Nephron progenitor cell (in vitro differentiated cells): ENCODE results near the gene INSR.

Source experiments
- DNase-seq: peaks from one replicate; pipeline ENCODE4 v3.0.0; 2021
- H3K27ac Mint-ChIP-seq: 2 replicates; pipeline ENCODE4 v1.8.0; 2021; ENCODE audit warnings: mild to moderate bottlenecking, moderate library complexity, mixed read lengths
- H3K27me3 Mint-ChIP-seq: 2 replicates; pipeline ENCODE4 v1.8.0; 2021; ENCODE audit warnings: mild to moderate bottlenecking, low read depth, mixed read lengths; ENCODE audit not compliant: poor library complexity
- H3K36me3 Mint-ChIP-seq: 2 replicates; pipeline ENCODE4 v1.8.0; 2021; ENCODE audit warnings: low read depth, mixed read lengths
- H3K4me1 Mint-ChIP-seq: 2 replicates; pipeline ENCODE4 v1.8.0; 2021; ENCODE audit warnings: mixed read lengths
- H3K4me3 Mint-ChIP-seq: 2 replicates; pipeline ENCODE4 v1.8.0; 2021; ENCODE audit warnings: mild to moderate bottlenecking, moderate library complexity, mixed read lengths
- H3K9me3 Mint-ChIP-seq: 2 replicates; pipeline ENCODE4 v1.8.0; 2021; ENCODE audit warnings: mild to moderate bottlenecking, moderate library complexity, mixed read lengths
- TF ChIP-seq, protein P1 (sequence below): fragments of 200-600 bp; sonication (generic); IDR thresholded peaks from 2 replicates; pipeline ENCODE4 v1.5.0; 2021; ENCODE audit warnings: antibody characterized with exemption

The INSR gene

DNA sequence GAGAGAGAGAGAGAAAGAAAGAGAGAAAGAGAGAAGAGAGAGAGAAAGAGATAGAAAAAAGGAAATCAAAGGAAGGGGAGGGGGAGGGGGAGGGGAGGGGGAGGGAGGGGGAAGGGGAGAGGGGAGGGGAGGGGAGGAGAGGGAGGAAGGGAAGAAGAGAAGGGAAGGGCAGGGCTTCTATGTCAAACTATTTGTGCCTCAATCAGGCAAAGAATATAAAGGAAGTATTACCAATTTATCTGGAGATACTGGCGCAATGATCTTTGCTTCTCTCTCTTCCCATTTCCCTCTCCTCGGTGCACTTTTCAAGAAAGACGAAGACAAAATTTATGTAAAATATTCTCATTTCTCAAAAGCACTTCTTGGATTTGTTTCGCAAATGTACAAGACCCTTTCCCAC is 9.3 kb upstream of the INSR start:
- peaks cover 43% of the 10 kb centered on the region for H3K27me3 Mint-ChIP-seq
- no peak for DNase-seq
- TF ChIP-seq, protein P1, sequence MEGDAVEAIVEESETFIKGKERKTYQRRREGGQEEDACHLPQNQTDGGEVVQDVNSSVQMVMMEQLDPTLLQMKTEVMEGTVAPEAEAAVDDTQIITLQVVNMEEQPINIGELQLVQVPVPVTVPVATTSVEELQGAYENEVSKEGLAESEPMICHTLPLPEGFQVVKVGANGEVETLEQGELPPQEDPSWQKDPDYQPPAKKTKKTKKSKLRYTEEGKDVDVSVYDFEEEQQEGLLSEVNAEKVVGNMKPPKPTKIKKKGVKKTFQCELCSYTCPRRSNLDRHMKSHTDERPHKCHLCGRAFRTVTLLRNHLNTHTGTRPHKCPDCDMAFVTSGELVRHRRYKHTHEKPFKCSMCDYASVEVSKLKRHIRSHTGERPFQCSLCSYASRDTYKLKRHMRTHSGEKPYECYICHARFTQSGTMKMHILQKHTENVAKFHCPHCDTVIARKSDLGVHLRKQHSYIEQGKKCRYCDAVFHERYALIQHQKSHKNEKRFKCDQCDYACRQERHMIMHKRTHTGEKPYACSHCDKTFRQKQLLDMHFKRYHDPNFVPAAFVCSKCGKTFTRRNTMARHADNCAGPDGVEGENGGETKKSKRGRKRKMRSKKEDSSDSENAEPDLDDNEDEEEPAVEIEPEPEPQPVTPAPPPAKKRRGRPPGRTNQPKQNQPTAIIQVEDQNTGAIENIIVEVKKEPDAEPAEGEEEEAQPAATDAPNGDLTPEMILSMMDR = no peak

DNA sequence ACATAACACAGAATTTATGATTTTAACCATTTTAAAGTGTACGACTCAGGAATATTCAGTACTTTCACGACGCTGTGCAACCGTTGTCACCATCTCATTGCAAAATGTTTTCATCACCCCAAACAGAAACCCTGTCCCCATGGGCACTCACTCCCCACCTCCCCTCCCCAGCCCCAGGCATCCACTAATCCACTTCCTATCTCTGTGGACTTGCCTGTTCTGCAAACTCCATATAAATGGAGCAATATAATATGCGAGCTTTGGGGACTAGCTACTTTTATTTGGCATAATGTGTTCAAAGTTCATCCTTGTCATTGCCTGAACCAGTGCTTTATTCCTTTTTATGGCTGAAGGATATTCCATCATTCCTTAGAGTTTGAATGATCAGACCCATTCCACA is 7.3 kb upstream of the INSR start:
- Mint-ChIP-seq H3K27me3 (peaks cover 51% of the 10 kb centered on the region), H3K4me1 (no peaks in the 10 kb centered on the region), H3K36me3 (no peaks in the 10 kb centered on the region), H3K9me3 (no peaks in the 10 kb centered on the region), H3K4me3 (no peak overlapping the region), H3K27ac (no peak overlapping the region)
- DNase-seq = no peak
- TF ChIP-seq, protein P1 = no peak

More for the DNA sequence above, 9.3 kb upstream of the INSR start:
- no peaks in the 10 kb centered on the region for H3K4me1 Mint-ChIP-seq
- no peak overlapping the region for H3K4me3 Mint-ChIP-seq
- no peaks in the 10 kb centered on the region for H3K36me3 Mint-ChIP-seq
- no peak overlapping the region for H3K27ac Mint-ChIP-seq
- no peaks in the 10 kb centered on the region for H3K9me3 Mint-ChIP-seq

DNA sequence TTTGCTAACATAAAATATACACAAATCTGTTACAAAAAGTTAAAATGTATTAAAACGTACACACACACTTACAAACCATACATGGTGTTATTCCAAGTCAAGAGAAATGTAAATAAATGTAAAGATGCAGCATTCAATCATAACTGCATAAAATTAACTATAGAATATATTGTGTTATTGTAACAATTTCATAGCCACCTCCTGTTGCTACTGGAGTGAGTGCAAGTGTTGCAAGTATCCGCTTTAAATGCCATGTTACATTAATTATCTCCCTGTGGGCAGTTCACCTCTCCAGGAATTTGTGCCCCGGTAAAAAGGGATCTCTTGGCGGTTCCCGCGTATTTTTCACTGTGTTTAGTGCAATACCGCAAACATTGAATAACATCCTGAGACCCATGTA is 3.5 kb upstream of the INSR start:
- Mint-ChIP-seq H3K4me1 (peaks cover 11% of the 10 kb centered on the region), H3K4me3 (no peak overlapping the region), H3K36me3 (no peaks in the 10 kb centered on the region), H3K27me3 (peaks cover 68% of the 10 kb centered on the region), H3K27ac (no peak overlapping the region), H3K9me3 (no peaks in the 10 kb centered on the region)
- TF ChIP-seq, protein P1 = no peak
- DNase-seq = no peak

DNA sequence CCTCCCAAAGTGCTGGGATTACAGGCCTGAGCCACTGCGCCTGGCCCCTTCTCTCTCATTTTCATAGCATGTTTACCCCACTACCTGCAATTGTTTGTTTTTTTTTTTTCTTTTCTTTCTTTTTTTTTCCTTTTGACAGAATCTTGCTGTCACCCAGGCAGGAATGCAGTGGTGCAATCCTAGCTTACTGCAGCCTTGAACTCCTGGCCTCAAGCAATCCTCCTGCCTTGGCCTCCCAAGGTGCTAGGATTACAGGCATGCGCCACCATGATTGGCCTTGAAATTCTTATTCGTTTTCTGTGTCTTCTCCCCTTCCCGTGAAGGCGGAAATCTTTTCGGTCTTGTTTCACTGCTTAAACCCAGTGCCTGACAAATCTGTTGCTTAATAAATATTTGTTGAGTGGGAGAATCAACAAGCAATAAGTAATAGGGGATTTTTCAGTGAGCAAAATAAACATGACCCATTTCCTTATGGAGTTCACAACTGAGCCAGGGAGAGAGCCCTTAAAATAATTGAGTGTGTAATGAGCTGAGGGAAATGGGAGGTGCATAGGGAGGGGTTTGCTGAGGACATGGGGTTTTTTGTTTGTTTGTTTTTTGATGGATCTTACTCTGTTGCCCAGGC is 1.8 kb upstream of the INSR start:
- TF ChIP-seq, protein P1 = no peak
- Mint-ChIP-seq H3K4me1 (peaks cover 15% of the 10 kb centered on the region), H3K27me3 (peaks cover 75% of the 10 kb centered on the region), H3K4me3 (peak overlapping the region; percentile 18), H3K27ac (no peak overlapping the region), H3K9me3 (no peaks in the 10 kb centered on the region), H3K36me3 (no peaks in the 10 kb centered on the region)
- DNase-seq = no peak

DNA sequence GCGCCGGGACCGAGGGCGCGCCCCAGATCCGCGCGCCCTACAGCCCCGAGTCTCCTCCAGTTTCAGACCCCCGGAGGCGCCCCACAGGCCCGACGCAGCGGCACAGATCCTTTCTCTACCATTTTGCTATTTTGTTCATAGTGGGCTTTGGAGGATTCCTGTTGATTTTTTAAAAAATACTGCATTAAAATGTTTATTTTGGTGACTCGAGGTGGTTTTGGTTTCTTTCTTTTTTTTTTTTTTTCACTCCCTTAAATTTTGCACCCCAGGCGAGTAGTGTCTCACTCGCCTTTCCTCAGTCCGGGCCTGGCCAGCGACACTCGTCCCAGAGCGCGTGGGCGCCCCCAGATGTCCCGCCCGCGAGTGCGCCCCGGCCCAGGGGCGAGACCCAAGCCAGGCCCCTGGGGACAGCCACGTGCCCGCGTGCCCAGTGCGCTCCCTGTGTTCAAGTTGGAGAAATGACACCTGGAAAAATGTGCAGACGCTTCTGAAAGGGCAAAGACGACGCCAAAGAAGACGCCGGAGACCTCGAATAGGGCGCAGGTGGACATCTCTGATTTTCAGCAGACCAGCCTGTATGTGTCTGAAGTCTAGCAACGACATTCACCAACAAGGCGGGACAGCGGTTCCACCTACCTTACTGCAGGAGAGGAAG is 471 bp upstream of the INSR start:
- H3K36me3 Mint-ChIP-seq = no peaks in the 10 kb centered on the region
- H3K9me3 Mint-ChIP-seq = no peaks in the 10 kb centered on the region
- peaks cover 15% of the 10 kb centered on the region for H3K4me1 Mint-ChIP-seq
- peaks cover 72% of the 10 kb centered on the region for H3K27me3 Mint-ChIP-seq
- H3K4me3 Mint-ChIP-seq = peak overlapping the region; percentile 80
- DNase-seq = peak; percentile 53
- H3K27ac Mint-ChIP-seq = no peak overlapping the region
- TF ChIP-seq, protein P1 = no peak
